Bronchial epithelial cell (primary cell): ENCODE measurements around the gene FOXRED1. TPM values are rescaled to one million over a fixed set of nuclear protein-coding genes. Genes with fewer than 3 reads are reported as not detected.
A peak's percentile ranks its signal among the peaks of the same experiment; 100 is the strongest.

ENCODE experiments used
- DNase-seq: peaks from one replicate; pipeline ENCODE4 v3.0.0-alpha.2; 2010; ENCODE audit warnings: low read depth
- FAIRE-seq: peaks from 2 replicates; lab custom pipeline; 2011; peaks lifted over from hg19 to GRCh38; lab: Jason Lieb, UNC
- H3K27me3 ChIP-seq: 2 replicates; pipeline ENCODE4 v1.5.1; 2011; ENCODE audit warnings: low read length; ENCODE audit not compliant: control insufficient read depth, insufficient read depth
- H3K36me3 ChIP-seq: 2 replicates; pipeline ENCODE4 v1.5.1; 2011; ENCODE audit warnings: low read length; ENCODE audit not compliant: control insufficient read depth, insufficient read depth
- H3K4me3 ChIP-seq: 2 replicates; pipeline ENCODE4 v1.5.1; 2011; ENCODE audit warnings: mild to moderate bottlenecking, low read depth, low read length, control low read depth
- CTCF ChIP-seq: IDR thresholded peaks from 2 replicates; pipeline ENCODE4 v1.5.1; 2011; ENCODE audit warnings: mild to moderate bottlenecking, moderate library complexity, low read length, control low read depth, inconsistent platforms; ENCODE audit not compliant: insufficient read depth, severe bottlenecking
- total RNA-seq: library from RNA; depleted of rRNA; stranded (reverse); fragments of >200 nt; gene quantifications from 2 replicates; pipeline ENCODE4 v1.2.1, GENCODE V29; 2014

FOXRED1 gene
- total RNA-seq, 1 donor from 2014 or later, result 16.8 TPM

- H3K27me3 ChIP-seq, result no peaks in the 10 kb centered on the region
- no peak for FAIRE-seq
- H3K4me3 ChIP-seq, result no peak overlapping the region
- DNase-seq, result no peak
- TF ChIP-seq CTCF, result no peak
- peaks cover 39% of the 10 kb centered on the region for H3K36me3 ChIP-seq
Observed at GRCh38 chr11:126263489-126263888, 5.5 kb upstream of the FOXRED1 start.

GRCh38 chr11:126265811-126266210, 3.1 kb upstream of the FOXRED1 start:
- H3K36me3 ChIP-seq, result peaks cover 39% of the 10 kb centered on the region
- no peaks in the 10 kb centered on the region for H3K27me3 ChIP-seq
- no peak for TF ChIP-seq CTCF
- FAIRE-seq, result no peak
- DNase-seq, result no peak
- H3K4me3 ChIP-seq, result no peak overlapping the region

- TF ChIP-seq CTCF, result no peak
- H3K27me3 ChIP-seq, result no peaks in the 10 kb centered on the region
- FAIRE-seq, result no peak
- no peak for DNase-seq
- peaks cover 36% of the 10 kb centered on the region for H3K36me3 ChIP-seq
- peak overlapping the region; percentile 93 for H3K4me3 ChIP-seq
Observed at GRCh38 chr11:126267650-126268049, 1.3 kb upstream of the FOXRED1 start.

- H3K27me3 ChIP-seq, result no peaks in the 10 kb centered on the region
- no peak for DNase-seq
- peaks cover 33% of the 10 kb centered on the region for H3K36me3 ChIP-seq
- no peak for FAIRE-seq
- TF ChIP-seq CTCF, result no peak
- H3K4me3 ChIP-seq, result peak overlapping the region; percentile 93
Observed at GRCh38 chr11:126268361-126268707, 620 bp upstream of the FOXRED1 start.

GRCh38 chr11:126277322-126277721, 8.4 kb downstream of the FOXRED1 start:
- DNase-seq, result no peak
- TF ChIP-seq CTCF, result no peak
- Histone ChIP-seq H3K4me3 (no peak overlapping the region), H3K27me3 (no peaks in the 10 kb centered on the region), H3K36me3 (peaks cover 14% of the 10 kb centered on the region)
- no peak for FAIRE-seq

GRCh38 chr11:126277780-126278179, 8.8 kb downstream of the FOXRED1 start:
- H3K27me3 ChIP-seq, result no peaks in the 10 kb centered on the region
- TF ChIP-seq CTCF, result no peak
- DNase-seq (no peak), FAIRE-seq (no peak)
- no peak overlapping the region for H3K4me3 ChIP-seq
- peaks cover 14% of the 10 kb centered on the region for H3K36me3 ChIP-seq
